Osteoblast (primary cell): ENCODE measurements around the gene SEC14L1. TPM values are rescaled to one million over a fixed set of nuclear protein-coding genes. Genes with fewer than 3 reads are reported as not detected.

Experiments
- DNase-seq: peaks from one replicate; pipeline ENCODE4 v3.0.0; 2011; ENCODE audit warnings: low spot score, mixed read lengths; ENCODE audit not compliant: insufficient read length; ENCODE audit errors: missing footprints
- H2AFZ ChIP-seq: 2 replicates; pipeline ENCODE4 v1.6.0; 2011; ENCODE audit warnings: mild to moderate bottlenecking, low read length
- H3K27ac ChIP-seq: 2 replicates; pipeline ENCODE4 v1.5.1; 2011; ENCODE audit warnings: mild to moderate bottlenecking, low read depth, low read length, moderate library complexity
- H3K27me3 ChIP-seq: 2 replicates; pipeline ENCODE4 v1.6.0; 2012; ENCODE audit warnings: mild to moderate bottlenecking, control low read depth, inconsistent platforms, low read length, moderate library complexity; ENCODE audit not compliant: insufficient read depth
- H3K36me3 ChIP-seq: 2 replicates; pipeline ENCODE4 v1.5.1; 2011; ENCODE audit warnings: mild to moderate bottlenecking, low read length, control low read depth, moderate library complexity; ENCODE audit not compliant: insufficient read depth
- H3K4me1 ChIP-seq: 2 replicates; pipeline ENCODE4 v1.5.1; 2011; ENCODE audit warnings: mild to moderate bottlenecking, low read length, control low read depth, moderate library complexity; ENCODE audit not compliant: insufficient read depth
- H3K4me2 ChIP-seq: 2 replicates; pipeline ENCODE4 v1.6.0; 2011; ENCODE audit warnings: mild to moderate bottlenecking, low read length; ENCODE audit not compliant: insufficient read depth
- H3K4me3 ChIP-seq: fragments of 200-600 bp; sonication (generic); 3 replicates; pipeline ENCODE4 v1.5.1; 2012; ENCODE audit warnings: mild to moderate bottlenecking, low read length, inconsistent platforms; ENCODE audit not compliant: insufficient read depth
- H3K79me2 ChIP-seq: 2 replicates; pipeline ENCODE4 v1.6.0; 2012; ENCODE audit warnings: mild to moderate bottlenecking, low read length, control low read depth, inconsistent platforms; ENCODE audit not compliant: insufficient read depth
- H3K9me3 ChIP-seq: 2 replicates; pipeline ENCODE4 v1.5.1; 2011; ENCODE audit warnings: low read depth, low read length, control low read depth
- H4K20me1 ChIP-seq: 2 replicates; pipeline ENCODE4 v1.6.0; 2012; ENCODE audit warnings: mild to moderate bottlenecking, low read length, control low read depth; ENCODE audit not compliant: insufficient read depth
- total RNA-seq: library from RNA; depleted of rRNA; stranded (reverse); fragments of >200 nt; gene quantifications from 2 replicates; pipeline ENCODE4 v1.2.3, GENCODE V29; 2012
- TF ChIP-seq, protein P1 (sequence below): IDR thresholded peaks from 2 replicates; pipeline ENCODE4 v1.5.1; 2011; ENCODE audit warnings: mild to moderate bottlenecking, low read depth, low read length, moderate library complexity; ENCODE audit errors: extremely low read depth

Gene SEC14L1
- total RNA-seq, 1 donor, result 53.6 TPM

DNA sequence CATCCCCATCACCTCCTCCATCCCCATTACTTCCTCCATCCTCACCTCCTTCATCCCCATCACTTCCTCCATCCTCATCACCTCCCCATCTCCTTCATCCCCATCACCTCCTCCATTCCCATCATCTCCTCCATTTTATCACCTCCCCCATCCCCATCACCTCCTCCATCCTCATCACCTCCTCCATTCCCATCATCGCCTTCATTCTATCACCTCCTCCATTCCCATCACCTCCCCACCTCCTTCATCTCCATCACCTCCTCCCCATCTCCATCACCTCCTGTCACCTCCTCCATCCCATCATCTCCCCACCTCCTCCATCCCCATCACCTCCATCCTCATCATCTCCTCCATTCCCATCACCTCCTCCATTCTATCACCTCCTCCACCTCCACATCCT lies 116.4 kb downstream of the SEC14L1 start:
- Histone ChIP-seq H3K27ac (no peak overlapping the region), H3K9me3 (no peaks in the 10 kb centered on the region), H2AFZ (no peak overlapping the region), H3K27me3 (no peaks in the 10 kb centered on the region), H3K79me2 (no peaks in the 10 kb centered on the region), H3K4me3 (no peak overlapping the region), H3K4me1 (peaks cover 27% of the 10 kb centered on the region), H4K20me1 (no peaks in the 10 kb centered on the region), H3K4me2 (no peak overlapping the region), H3K36me3 (no peaks in the 10 kb centered on the region)
- TF ChIP-seq, protein P1, sequence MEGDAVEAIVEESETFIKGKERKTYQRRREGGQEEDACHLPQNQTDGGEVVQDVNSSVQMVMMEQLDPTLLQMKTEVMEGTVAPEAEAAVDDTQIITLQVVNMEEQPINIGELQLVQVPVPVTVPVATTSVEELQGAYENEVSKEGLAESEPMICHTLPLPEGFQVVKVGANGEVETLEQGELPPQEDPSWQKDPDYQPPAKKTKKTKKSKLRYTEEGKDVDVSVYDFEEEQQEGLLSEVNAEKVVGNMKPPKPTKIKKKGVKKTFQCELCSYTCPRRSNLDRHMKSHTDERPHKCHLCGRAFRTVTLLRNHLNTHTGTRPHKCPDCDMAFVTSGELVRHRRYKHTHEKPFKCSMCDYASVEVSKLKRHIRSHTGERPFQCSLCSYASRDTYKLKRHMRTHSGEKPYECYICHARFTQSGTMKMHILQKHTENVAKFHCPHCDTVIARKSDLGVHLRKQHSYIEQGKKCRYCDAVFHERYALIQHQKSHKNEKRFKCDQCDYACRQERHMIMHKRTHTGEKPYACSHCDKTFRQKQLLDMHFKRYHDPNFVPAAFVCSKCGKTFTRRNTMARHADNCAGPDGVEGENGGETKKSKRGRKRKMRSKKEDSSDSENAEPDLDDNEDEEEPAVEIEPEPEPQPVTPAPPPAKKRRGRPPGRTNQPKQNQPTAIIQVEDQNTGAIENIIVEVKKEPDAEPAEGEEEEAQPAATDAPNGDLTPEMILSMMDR, result no peak
- DNase-seq, result no peak

DNA sequence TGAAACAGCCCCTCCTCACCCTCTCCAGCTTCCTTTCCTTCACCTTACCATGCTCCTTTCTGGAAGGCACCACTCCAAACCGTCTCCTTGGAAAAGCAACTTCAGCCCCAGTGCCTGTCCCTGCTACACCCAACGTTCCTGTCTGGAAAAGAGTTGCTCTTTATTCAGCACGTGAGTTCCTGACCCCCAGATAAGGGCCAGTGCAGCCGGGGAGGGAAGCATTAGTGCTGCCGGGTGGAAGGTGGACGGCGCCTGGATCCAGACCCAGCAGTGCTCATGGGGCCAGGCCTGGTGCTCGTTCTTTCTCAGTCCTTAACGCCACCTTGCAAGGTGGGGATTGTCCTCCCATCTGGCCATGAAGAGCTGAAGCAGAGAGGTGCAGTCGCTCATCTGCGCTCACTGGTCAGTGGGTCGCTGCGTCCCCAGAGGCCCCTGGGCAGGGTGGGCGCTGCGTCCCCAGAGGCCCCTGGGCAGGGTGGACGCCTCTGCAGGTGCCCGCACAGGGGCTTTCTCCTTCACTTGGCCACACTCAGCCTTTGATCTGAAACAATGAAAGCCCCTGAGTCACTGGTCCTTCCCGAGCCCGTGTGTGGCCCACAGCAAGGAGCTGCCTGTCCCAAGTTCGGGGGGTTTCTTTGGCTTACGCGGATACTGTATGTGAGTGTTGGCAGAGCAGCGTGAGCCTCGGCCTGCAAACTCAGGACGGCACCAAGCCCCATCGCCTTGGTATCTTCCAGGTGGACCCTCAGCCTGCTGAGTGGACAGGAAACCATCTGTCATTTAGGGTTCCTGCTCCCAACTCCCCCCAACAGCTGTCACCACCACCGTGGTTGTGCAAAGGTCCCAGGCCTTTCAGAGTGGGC lies 117.1 kb downstream of the SEC14L1 start:
- TF ChIP-seq, protein P1, result no peak
- Histone ChIP-seq H3K27ac (no peak overlapping the region), H3K4me2 (no peak overlapping the region), H3K36me3 (no peaks in the 10 kb centered on the region), H3K4me1 (peaks cover 22% of the 10 kb centered on the region), H3K9me3 (no peaks in the 10 kb centered on the region), H3K27me3 (no peaks in the 10 kb centered on the region), H3K79me2 (no peaks in the 10 kb centered on the region), H4K20me1 (no peaks in the 10 kb centered on the region), H3K4me3 (no peak overlapping the region), H2AFZ (no peak overlapping the region)
- no peak for DNase-seq

DNA sequence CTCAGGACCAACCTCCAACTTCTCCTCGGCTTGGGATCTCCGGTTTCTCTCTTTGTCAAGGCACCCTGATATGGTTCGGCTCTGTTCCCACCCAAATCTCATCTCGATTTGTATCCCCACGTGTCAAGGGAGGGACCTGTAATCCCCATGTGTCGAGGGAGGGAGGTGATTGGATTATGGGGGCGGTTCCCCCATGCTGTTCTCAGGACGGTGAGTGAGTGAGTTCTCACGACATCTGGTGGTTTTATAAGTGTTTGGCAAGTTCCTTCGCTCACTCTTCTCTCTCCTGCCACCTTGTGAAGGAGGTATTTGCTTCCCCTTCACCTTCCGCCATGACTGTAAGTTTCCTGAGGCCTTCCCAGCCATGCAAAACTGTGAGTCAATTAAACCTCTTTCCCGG lies 117.9 kb downstream of the SEC14L1 start:
- H3K9me3 ChIP-seq, result no peaks in the 10 kb centered on the region
- H3K36me3 ChIP-seq, result no peaks in the 10 kb centered on the region
- no peaks in the 10 kb centered on the region for H3K79me2 ChIP-seq
- TF ChIP-seq, protein P1, result no peak
- H3K4me1 ChIP-seq, result peaks cover 22% of the 10 kb centered on the region
- no peak overlapping the region for H3K4me2 ChIP-seq
- H4K20me1 ChIP-seq, result no peaks in the 10 kb centered on the region
- no peak overlapping the region for H3K27ac ChIP-seq
- no peaks in the 10 kb centered on the region for H3K27me3 ChIP-seq
- DNase-seq, result no peak
- H3K4me3 ChIP-seq, result no peak overlapping the region
- no peak overlapping the region for H2AFZ ChIP-seq

DNA sequence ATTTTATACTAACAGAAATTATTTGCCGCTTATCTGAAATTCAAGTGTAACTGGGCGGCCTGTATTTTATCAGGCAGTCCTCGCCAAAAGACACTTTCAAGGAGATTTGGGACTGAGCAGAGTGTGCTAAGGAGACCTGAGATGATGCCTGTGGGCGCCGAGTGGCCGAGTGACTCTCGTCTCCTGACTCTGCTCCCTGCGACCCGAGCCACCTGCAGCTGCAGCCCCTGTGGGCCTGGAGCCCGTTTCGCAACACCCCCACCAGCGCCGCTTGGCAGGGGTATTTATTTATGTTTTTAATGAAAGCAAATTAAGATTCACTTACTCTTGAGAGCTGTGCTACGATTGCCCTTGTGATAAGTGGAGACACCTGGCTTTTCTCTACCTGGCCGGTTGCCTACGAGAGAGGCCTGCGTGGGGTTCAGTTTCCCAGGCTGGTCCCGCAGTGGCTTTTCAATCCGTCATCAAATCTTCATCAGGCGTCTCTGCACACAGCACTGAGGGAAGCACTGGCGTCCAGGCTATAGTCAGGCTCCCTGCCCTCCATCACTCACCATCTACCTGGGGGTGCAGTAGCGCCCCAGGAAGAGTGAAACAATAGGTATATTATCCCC lies 124.0 kb downstream of the SEC14L1 start:
- Histone ChIP-seq H3K27me3 (no peaks in the 10 kb centered on the region), H2AFZ (no peak overlapping the region), H3K9me3 (no peaks in the 10 kb centered on the region), H4K20me1 (no peaks in the 10 kb centered on the region), H3K79me2 (no peaks in the 10 kb centered on the region), H3K4me3 (no peak overlapping the region), H3K36me3 (no peaks in the 10 kb centered on the region), H3K4me2 (no peak overlapping the region), H3K27ac (no peak overlapping the region), H3K4me1 (no peaks in the 10 kb centered on the region)
- DNase-seq, result peak; percentile 76
- TF ChIP-seq, protein P1, result no peak
